Measurements from ENCODE around the gene WDR47.
"Not testable (repeated sequence)": the region's sequence is repeated elsewhere in the genome, so short reads cannot be mapped to it uniquely, and the experiment has no call there.

DNA sequence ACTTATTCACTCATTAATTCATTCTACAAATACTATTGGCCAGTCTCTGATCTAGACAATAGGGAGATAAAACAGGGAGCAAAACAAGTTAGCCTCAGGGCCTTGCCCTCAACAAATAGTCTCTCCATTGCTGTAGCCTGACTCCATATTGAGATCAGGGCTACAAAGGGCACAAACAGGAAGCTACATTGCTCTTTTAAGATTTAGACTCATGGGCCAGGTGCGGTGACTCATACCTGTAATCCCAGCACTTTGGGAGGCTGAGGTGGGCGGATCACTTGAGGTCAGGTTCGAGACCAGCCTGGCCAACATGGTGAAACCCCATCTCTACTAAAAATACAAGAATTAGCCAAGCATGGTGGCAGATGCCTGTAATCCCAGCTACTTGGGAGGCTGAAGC, 45.3 kb downstream of the WDR47 start:
- TF ChIP-seq EZH2 (IDR thresholded peaks at IDR 0.05; ENCODE audit: insufficient read depth, poor library complexity, severe bottlenecking); EZH2phosphoT487 (IDR thresholded peaks at IDR 0.05; ENCODE audit: insufficient read depth, low read depth): not testable (repeated sequence)

Measured in GM23248 (cell line).